GM12864 (cell line): ENCODE results near the gene SORL1.
"Not testable (repeated sequence)": the region's sequence is repeated elsewhere in the genome, so short reads cannot be mapped to it uniquely, and the experiment has no call there.

Source experiments
- DNase-seq: peaks from one replicate; pipeline ENCODE4 v3.0.0-alpha.2; 2011; ENCODE audit warnings: low read depth
- H3K4me3 ChIP-seq: 2 replicates; pipeline ENCODE4 v1.5.1; 2011; ENCODE audit warnings: mild to moderate bottlenecking, low read depth, low read length, control low read depth
- TF ChIP-seq, protein P1 (sequence below): IDR thresholded peaks from 2 replicates; pipeline ENCODE4 v1.5.1; 2011; ENCODE audit warnings: low read depth, mild to moderate bottlenecking, moderate library complexity, low read length, control low read depth, inconsistent platforms; ENCODE audit errors: missing control alignments

SORL1 gene

DNA sequence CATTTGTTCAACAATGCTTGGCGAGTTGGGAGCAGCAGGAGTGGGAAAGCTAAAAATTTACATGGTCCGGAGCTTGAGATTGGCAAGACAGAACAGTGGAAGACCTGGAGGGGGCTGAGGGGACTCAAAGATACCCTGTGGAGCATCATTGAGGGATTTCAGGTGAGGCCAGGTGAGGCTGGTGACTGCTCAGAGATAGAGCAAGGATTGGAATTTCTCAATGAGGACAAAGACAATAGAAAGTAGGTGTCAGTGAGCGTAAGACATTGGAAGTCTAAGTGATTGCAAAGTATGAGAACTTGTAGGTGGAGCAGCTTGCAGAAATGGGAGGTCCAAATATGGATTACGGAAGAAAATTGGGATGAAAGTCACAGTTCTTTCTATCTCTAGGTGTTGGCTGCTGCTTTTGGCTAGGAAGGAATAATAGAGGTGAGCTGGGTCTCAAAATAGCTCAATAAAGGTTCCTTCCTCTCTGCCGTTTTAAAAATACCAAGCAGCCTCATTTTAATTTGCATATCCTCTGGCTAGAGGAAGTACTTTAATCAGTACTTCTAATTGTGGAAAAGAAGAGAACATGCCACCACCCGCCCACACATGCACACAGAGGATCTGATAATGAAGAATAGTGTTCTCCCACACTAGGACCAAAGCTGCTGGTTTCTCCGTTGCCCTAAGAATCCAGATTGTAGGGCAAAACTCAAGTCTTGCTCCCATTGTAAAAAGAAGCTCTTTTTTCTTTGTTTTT is 42.4 kb downstream of the SORL1 start:
- TF ChIP-seq, protein P1, sequence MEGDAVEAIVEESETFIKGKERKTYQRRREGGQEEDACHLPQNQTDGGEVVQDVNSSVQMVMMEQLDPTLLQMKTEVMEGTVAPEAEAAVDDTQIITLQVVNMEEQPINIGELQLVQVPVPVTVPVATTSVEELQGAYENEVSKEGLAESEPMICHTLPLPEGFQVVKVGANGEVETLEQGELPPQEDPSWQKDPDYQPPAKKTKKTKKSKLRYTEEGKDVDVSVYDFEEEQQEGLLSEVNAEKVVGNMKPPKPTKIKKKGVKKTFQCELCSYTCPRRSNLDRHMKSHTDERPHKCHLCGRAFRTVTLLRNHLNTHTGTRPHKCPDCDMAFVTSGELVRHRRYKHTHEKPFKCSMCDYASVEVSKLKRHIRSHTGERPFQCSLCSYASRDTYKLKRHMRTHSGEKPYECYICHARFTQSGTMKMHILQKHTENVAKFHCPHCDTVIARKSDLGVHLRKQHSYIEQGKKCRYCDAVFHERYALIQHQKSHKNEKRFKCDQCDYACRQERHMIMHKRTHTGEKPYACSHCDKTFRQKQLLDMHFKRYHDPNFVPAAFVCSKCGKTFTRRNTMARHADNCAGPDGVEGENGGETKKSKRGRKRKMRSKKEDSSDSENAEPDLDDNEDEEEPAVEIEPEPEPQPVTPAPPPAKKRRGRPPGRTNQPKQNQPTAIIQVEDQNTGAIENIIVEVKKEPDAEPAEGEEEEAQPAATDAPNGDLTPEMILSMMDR = no peak
- peak; percentile 47 for DNase-seq
- H3K4me3 ChIP-seq = peak overlapping the region; percentile 27

DNA sequence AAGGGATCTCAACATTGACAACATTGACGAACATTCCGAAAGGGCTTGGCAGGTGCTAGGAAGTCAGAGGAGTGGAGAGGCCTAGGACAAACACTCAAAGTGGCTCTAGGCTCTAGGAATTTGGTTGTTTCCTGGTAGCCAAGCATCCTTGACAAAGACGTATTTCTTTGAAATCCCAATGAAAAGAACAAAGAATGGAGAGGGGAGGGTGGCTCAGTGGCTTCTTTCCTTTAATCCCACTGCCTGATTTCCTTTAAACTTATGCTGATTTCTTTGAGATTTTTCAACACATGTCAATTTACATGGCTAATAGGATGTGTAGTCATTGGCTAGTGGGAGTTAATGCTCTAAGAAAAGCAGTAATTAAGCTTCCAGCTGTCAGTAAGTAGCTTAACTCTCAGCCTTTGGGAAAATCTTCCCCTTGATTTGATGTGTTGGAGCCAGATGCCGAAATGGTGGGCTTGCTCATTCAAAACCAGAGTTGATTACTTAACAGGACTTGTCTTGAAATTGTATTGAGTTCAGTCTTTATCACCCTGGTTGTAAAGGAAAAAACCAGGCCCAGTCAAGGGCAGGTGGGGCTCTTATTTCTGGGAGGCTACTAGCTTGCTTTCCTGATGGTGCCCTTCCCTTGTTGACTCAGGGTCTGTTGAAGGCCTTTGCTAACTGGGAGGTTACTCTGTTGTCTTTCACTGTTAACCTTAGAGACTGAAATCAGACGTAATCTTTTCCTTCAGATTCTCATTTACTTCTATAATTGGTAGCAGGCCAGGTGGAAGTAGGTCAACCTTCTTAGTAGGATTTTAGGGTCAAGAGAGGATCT is 45.3 kb downstream of the SORL1 start:
- no peak for DNase-seq
- H3K4me3 ChIP-seq = no peak overlapping the region
- TF ChIP-seq, protein P1 = no peak

DNA sequence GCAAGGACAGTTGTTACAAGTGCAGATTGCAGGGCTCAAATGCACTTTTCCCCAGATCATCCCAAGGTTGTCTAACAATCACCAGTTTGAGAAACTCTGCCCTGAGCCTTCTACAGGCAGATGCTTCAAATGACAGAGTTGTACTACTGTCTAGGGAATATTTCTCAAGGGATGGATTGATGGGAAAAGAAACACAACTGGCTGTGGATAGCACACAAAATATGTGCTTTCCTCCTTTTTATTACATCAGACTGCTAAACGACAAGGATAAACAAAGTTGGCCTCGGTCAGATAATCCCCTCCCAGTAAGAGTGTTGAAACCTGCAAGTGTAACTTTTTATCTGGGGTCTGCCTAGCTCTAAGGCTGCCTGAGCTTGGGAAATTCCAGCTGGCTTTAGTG is 47.3 kb downstream of the SORL1 start:
- no peak for DNase-seq
- H3K4me3 ChIP-seq = no peak overlapping the region
- TF ChIP-seq, protein P1 = no peak

DNA sequence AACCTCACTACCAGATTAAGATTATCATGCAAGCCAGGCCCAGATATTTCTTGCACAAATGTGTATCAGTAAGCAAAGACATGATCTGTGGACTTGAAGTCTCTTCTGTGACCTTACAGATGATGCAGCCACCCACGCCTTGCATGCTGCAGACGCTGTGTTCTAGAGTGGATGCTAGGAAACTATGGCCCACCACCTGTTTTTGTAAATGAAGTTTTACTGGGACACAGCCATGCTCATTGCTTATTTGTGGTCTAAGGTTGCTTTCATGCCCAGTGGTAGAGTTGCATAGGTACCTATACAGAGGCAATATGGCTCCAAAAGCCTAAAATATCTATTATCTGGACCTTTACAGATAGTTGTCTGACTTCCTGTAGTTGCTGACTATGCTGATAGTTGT is 48.2 kb downstream of the SORL1 start:
- no peak for DNase-seq
- TF ChIP-seq, protein P1 = no peak
- no peak overlapping the region for H3K4me3 ChIP-seq

DNA sequence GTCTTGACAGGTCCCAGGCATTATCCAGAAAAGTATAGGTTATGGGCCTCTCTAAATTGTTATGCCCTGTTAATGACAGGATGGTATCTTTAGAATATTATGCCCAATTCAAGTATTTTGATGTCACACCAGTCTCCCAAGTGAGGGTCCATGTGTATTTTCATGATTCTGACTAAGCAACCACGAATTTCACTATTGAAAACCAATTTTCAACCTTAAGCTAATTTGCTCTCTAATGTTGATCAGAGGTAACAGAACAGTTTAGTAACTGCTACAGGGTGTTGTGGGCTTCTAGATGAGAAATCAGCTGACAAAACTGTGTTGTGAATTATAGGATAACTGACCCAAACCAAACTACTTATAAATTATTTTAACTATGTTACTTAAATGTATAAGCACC is 48.6 kb downstream of the SORL1 start:
- H3K4me3 ChIP-seq = no peak overlapping the region

DNA sequence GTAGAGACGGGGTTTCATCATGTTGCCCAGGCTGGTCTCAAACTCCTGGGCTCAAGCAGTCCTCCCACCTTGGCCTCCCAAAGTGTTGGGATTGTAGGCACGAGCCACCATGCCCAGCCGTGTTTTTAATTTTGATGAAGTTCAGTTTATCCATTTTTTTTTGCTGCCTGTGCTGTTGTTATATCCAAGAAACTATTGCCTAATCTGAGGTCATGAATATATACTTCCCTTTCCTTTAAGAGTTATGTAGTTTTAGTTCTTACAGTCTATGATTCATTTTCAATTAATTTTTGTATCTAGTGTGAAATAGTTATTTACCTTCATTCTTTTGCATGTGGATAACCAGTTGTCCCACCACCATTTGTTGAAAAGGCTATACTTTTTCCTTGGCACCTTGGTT is 50.9 kb downstream of the SORL1 start:
- TF ChIP-seq, protein P1 = no peak
- no peak for DNase-seq

More for the DNA sequence above, 48.6 kb downstream of the SORL1 start:
- TF ChIP-seq, protein P1 = no peak
- DNase-seq = no peak

DNA sequence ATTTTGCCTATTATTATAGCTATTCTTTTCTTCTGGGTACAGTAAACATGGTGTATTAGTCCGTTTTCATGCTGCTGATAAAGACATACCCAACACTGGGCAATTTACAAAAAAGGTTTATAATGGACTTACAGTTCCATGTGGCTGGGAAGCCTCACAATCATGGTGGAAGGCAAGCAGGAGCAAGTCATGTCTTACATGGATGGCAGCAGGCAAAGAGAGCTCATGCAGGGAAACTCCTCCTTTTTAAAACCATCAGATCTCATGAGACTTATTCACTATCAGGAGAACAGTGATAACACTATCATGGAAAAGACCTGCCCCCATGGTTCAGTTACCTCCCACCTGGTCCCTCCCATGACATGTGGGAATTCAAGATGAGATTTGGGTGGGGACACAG is 54.1 kb downstream of the SORL1 start:
- DNase-seq, H3K4me3 ChIP-seq: not testable (repeated sequence)

More for the DNA sequence above, 50.9 kb downstream of the SORL1 start:
- H3K4me3 ChIP-seq = no peak overlapping the region
